Caco-2 (cell line): ENCODE data around the gene CTR9. TPM values are rescaled to one million over a fixed set of nuclear protein-coding genes. Genes with fewer than 3 reads are reported as not detected.

ENCODE experiments used
- Bru-seq: library from RNA; stranded (reverse); fragments of 400-500 nt; gene quantifications from one replicate; lab custom pipeline; 2021; lab: Mats Ljungman, UMichigan
- BruChase-seq, 2 experiments: library from RNA; stranded (reverse); fragments of 400-500 nt; gene quantifications; one replicate each; lab custom pipeline; 2021; lab: Mats Ljungman, UMichigan
- BruUV-seq: library from RNA; stranded (reverse); fragments of 400-500 nt; replicated peaks from 2 replicates; lab custom pipeline; 2021; lab: Mats Ljungman, UMichigan
- CTCF ChIA-PET: fragments of 300-600 bp; sonication (Branson Sonifier 250); formaldehyde crosslinking; loops from one replicate; lab custom pipeline; 2022; ENCODE audit warnings: antibody characterized with exemption; lab: Charles Lee
- POLR2A ChIA-PET: fragments of 300-600 bp; sonication (Branson Sonifier 250); formaldehyde crosslinking; loops from one replicate; lab custom pipeline; 2022; ENCODE audit warnings: antibody characterized with exemption; lab: Charles Lee
- DNase-seq, 2 experiments: peaks; one replicate each; pipeline versions ENCODE4 v3.0.0 to v3.0.0-alpha.2; 2020 to 2022
- H3K27me3 ChIP-seq: replicated peaks from 2 replicates; pipeline ENCODE4 v1.6.0; 2011; ENCODE audit warnings: low read length; ENCODE audit not compliant: control insufficient read depth, insufficient read depth
- H3K36me3 ChIP-seq: 2 replicates; pipeline ENCODE4 v1.5.1; 2011; ENCODE audit warnings: low read length; ENCODE audit not compliant: control insufficient read depth, insufficient read depth
- H3K4me1 ChIP-seq: fragments of 250-450 bp; sonication (Bioruptor Pico); 2 replicates; pipeline ENCODE4 v1.5.1; 2020; ENCODE audit warnings: mild to moderate bottlenecking
- H3K4me3 ChIP-seq: 2 replicates; pipeline ENCODE4 v1.5.1; 2011; ENCODE audit warnings: low read depth, mild to moderate bottlenecking, control low read depth, low read length
- H3K9me3 ChIP-seq: fragments of 250-450 bp; sonication (Bioruptor Pico); 2 replicates; pipeline ENCODE4 v1.5.1; 2020; ENCODE audit warnings: mild to moderate bottlenecking, moderate library complexity
- H3K27ac Mint-ChIP-seq: one replicate; pipeline ENCODE4 v1.8.0; 2022; ENCODE audit warnings: mixed read lengths; ENCODE audit not compliant: unreplicated experiment
- H3K27me3 Mint-ChIP-seq: one replicate; pipeline ENCODE4 v1.8.0; 2022; ENCODE audit warnings: mixed read lengths; ENCODE audit not compliant: insufficient read depth, unreplicated experiment
- H3K36me3 Mint-ChIP-seq: one replicate; pipeline ENCODE4 v1.8.0; 2022; ENCODE audit warnings: mild to moderate bottlenecking, mixed read lengths; ENCODE audit not compliant: insufficient read depth, unreplicated experiment
- H3K4me1 Mint-ChIP-seq: one replicate; pipeline ENCODE4 v1.8.0; 2022; ENCODE audit warnings: low read depth, mixed read lengths; ENCODE audit not compliant: unreplicated experiment
- H3K4me3 Mint-ChIP-seq: one replicate; pipeline ENCODE4 v1.8.0; 2022; ENCODE audit warnings: mild to moderate bottlenecking, moderate library complexity, mixed read lengths; ENCODE audit not compliant: unreplicated experiment
- H3K9me3 Mint-ChIP-seq: one replicate; pipeline ENCODE4 v1.8.0; 2022; ENCODE audit warnings: mixed read lengths; ENCODE audit not compliant: unreplicated experiment
- intact Hi-C: fragments of 100-400 bp; cut with micrococcal nuclease; formaldehyde crosslinking; loops from one replicate; pipeline ENCODE4 v1.10.0; 2022; ENCODE audit not compliant: unreplicated experiment
- long read RNA-seq: library from polyadenylated mRNA; stranded (forward); transcript quantifications from one replicate; pipeline ENCODE4 v2.0.0, GENCODE V29; 2022
- total RNA-seq: library from RNA; stranded (reverse); gene quantifications from 2 replicates; pipeline ENCODE4 v1.2.3, GENCODE V29; 2022
- TF ChIP-seq, protein P1 (sequence below), 2 experiments: fragments of 200-600 bp in 1 of 2; IDR thresholded peaks; 1 replicate in 1 of 2; 2 replicates in 1 of 2; pipeline versions ENCODE4 v1.5.1 to v1.8.0; 2011 to 2022; ENCODE audit warnings: antibody characterized with exemption in 1 of 2, control low read depth in 1 of 2, inconsistent platforms in 1 of 2, low read depth in 1 of 2, low read length in 1 of 2, mild to moderate bottlenecking in 1 of 2, moderate library complexity in 1 of 2; ENCODE audit not compliant: insufficient read depth in 1 of 2, severe bottlenecking in 1 of 2, unreplicated experiment in 1 of 2

Gene CTR9
- total RNA-seq (51.1 and 54.0 TPM in 2 replicates), Bru-seq, nascent RNA (percentile 88 among the genes with signal in this experiment), BruChase-seq, experiment 1, labeled RNA remaining after a 2-hour chase (percentile 92 among the genes with signal in this experiment), BruChase-seq, experiment 2, labeled RNA remaining after a 6-hour chase (percentile 96 among the genes with signal in this experiment)
- long read RNA-seq, full-length matches to known transcripts, result 64 of 83 reads
- long read RNA-seq, partial matches to known transcripts, result 10 of 83 reads
- long read RNA-seq, other reads (novel, unspliced or antisense), result 9 of 83 reads

DNA sequence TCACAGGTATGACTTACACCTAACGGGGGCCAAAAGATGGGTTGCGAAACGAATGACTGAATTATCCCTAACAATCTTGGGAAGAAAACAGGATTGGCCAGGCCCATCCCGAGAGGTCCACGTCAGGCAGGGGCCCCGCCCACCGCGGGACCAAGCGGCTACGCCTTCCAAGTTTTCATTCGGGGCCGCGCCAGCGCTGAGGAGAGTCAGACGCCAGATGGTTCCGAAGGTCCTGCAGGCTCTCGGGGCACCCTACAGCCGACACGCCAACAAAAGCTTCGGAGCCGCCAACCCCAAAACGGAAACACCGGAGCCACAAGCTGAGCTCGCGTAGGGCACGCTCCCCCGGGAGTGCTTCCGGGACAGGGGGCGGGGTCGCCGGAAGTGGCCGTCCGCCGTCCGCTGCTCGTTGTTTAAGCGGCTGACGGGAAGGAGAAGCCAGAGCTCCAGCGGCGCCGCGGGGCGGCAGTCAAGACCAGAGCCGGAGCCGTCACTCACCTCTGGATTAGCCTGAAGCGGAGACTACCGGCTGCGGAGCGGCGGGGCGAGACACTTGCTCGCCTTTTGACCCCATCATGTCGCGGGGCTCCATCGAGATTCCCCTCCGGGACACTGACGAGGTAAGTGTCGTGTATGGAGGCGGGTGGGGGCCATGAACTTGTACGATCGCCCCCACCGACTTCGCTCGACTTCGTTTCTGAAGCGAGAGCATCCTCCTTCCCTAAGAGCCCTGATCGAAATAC, at the start of gene CTR9:
TSS of gene CTR9 (plus strand) at position 409 of the 743 bp plus-strand sequence. CDS start at position 576, 167 bp downstream.
- intact Hi-C loops, result loop anchor here (5.0 kb wide), 2 partner anchors 56 to 449 kb away; partner anchors contain the start of gene EIF4G2
- H3K27me3 ChIP-seq, result no peaks in the 10 kb centered on the region
- Mint-ChIP-seq H3K27ac (peak within 1 kb of the TSS; percentile 90), H3K4me3 (peak within 1 kb of the TSS; percentile 91), H3K9me3 (no peaks in the 10 kb centered on the region), H3K27me3 (no peaks in the 10 kb centered on the region), H3K36me3 (peaks cover 23% of the 10 kb centered on the region), H3K4me1 (peaks cover 6% of the 10 kb centered on the region)
- H3K4me3 ChIP-seq, result peak within 1 kb of the TSS; percentile 70
- TF ChIP-seq, protein P1, sequence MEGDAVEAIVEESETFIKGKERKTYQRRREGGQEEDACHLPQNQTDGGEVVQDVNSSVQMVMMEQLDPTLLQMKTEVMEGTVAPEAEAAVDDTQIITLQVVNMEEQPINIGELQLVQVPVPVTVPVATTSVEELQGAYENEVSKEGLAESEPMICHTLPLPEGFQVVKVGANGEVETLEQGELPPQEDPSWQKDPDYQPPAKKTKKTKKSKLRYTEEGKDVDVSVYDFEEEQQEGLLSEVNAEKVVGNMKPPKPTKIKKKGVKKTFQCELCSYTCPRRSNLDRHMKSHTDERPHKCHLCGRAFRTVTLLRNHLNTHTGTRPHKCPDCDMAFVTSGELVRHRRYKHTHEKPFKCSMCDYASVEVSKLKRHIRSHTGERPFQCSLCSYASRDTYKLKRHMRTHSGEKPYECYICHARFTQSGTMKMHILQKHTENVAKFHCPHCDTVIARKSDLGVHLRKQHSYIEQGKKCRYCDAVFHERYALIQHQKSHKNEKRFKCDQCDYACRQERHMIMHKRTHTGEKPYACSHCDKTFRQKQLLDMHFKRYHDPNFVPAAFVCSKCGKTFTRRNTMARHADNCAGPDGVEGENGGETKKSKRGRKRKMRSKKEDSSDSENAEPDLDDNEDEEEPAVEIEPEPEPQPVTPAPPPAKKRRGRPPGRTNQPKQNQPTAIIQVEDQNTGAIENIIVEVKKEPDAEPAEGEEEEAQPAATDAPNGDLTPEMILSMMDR (IDR thresholded peaks at IDR 0.05; ENCODE audit: insufficient read depth in 1 of 2, low read depth in 1 of 2, low read length in 1 of 2, severe bottlenecking in 1 of 2, unreplicated experiment in 1 of 2), result peak in 1 of 2 experiments; percentile 50
- peak; percentile 96 to 97 for DNase-seq
- POLR2A ChIA-PET, result interaction anchor here (0.6 to 1.2 kb wide), 13 partner anchors 9 to 447 kb away, joined by 3 to 30 read pairs (median 3); partner anchors contain the start of genes EIF4G2, RNF141 and ZBED5
- H3K9me3 ChIP-seq, result no peaks in the 10 kb centered on the region
- no peaks in the 10 kb centered on the region; the same call in 1 of the 2 replicates for H3K36me3 ChIP-seq
- peaks cover 13% of the 10 kb centered on the region; the same call in 1 of the 2 replicates for H3K4me1 ChIP-seq
- BruUV-seq, result no TSS peak
- CTCF ChIA-PET, result interaction anchor here (0.6 to 1.1 kb wide), 6 partner anchors 20 to 345 kb away, joined by 3 to 9 read pairs (median 4); partner anchors contain the start of gene RNF141

DNA sequence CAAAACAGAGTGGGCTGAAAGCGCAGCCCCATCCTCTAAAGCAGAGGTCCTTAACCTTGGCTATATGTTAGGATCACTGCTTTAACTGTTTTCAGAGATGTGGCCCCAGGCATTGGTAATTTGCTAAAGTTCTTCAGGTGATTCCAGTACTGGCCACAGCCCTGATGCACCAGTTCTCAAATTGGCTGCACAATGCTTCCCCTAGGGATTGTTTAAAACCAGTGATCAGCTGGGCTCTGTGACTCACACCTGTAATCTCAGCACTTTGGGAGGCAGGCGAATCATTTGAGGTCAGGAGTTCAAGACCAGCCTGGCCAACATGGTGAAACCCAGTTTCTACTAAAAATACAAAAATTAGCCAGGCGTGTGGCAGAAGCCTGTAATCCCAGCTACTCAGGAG, 49.1 kb upstream of the CTR9 start:
- H3K4me3 ChIP-seq, result no peak overlapping the region
- Mint-ChIP-seq H3K4me3 (no peak overlapping the region), H3K36me3 (no peaks in the 10 kb centered on the region), H3K27me3 (no peaks in the 10 kb centered on the region), H3K4me1 (no peaks in the 10 kb centered on the region), H3K27ac (no peak overlapping the region), H3K9me3 (no peaks in the 10 kb centered on the region)
- ChIA-PET POLR2A (no interaction called here), CTCF (no interaction called here)
- no peaks in the 10 kb centered on the region for H3K27me3 ChIP-seq
- no peak for DNase-seq
- TF ChIP-seq, protein P1 (IDR thresholded peaks at IDR 0.05; ENCODE audit: insufficient read depth in 1 of 2, low read depth in 1 of 2, low read length in 1 of 2, severe bottlenecking in 1 of 2, unreplicated experiment in 1 of 2), result no peak
- H3K36me3 ChIP-seq, result no peaks in the 10 kb centered on the region
- intact Hi-C loops, result no loop called here
- H3K4me1 ChIP-seq, result peaks cover 9% of the 10 kb centered on the region; the same call in 1 of the 2 replicates
- BruUV-seq, result no TSS peak
- H3K9me3 ChIP-seq, result peaks cover 11% of the 10 kb centered on the region; the same call in 1 of the 2 replicates

DNA sequence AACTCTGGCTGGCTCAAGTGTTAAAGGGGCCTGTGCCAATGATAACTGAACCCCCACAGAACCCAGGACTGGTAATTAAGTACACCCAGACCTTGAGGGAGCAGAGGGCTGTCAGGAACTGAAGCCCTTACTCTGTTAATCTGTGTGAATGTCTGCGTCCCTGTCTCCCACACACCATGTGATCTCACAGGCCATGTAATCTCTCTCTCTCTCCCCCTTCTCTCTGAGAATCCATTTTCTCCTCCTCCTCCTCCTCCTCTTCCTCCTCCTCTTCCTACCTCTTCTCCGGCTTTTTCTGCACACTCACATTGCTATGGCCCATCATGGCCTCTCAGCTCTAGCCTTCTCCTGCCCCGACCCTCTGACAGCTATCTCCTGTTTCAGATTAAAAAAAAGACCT, 42.9 kb upstream of the CTR9 start:
- no TSS peak for BruUV-seq
- POLR2A ChIA-PET, result no interaction called here
- Histone ChIP-seq H3K27me3 (no peaks in the 10 kb centered on the region), H3K4me1 (peaks cover 9% of the 10 kb centered on the region; the same call in 1 of the 2 replicates), H3K4me3 (no peak overlapping the region), H3K36me3 (no peaks in the 10 kb centered on the region), H3K9me3 (no peaks in the 10 kb centered on the region)
- no peak for DNase-seq
- no peaks in the 10 kb centered on the region for H3K9me3 Mint-ChIP-seq
- H3K27ac Mint-ChIP-seq, result no peak overlapping the region
- H3K4me1 Mint-ChIP-seq, result no peaks in the 10 kb centered on the region
- CTCF ChIA-PET, result interaction anchor here (0.6 kb wide), 1 partner anchor 316 kb away, joined by 3 read pairs; no protein-coding TSS in a partner anchor
- TF ChIP-seq, protein P1 (IDR thresholded peaks at IDR 0.05; ENCODE audit: insufficient read depth in 1 of 2, low read depth in 1 of 2, low read length in 1 of 2, severe bottlenecking in 1 of 2, unreplicated experiment in 1 of 2), result no peak
- no peaks in the 10 kb centered on the region for H3K36me3 Mint-ChIP-seq
- H3K4me3 Mint-ChIP-seq, result no peak overlapping the region
- intact Hi-C loops, result no loop called here
- H3K27me3 Mint-ChIP-seq, result no peaks in the 10 kb centered on the region
